K562 (cell line): ENCODE data around the gene MAP7D1. TPM values are rescaled to one million over a fixed set of nuclear protein-coding genes. Genes with fewer than 3 reads are reported as not detected.
A peak's percentile ranks its signal among the peaks of the same experiment; 100 is the strongest.

Source experiments
- ATAC-seq: fragments of 200-7000 bp; cut with Tn5 transposase; 3 replicates; pipeline ENCODE4 v1.9.1; 2020; ENCODE audit warnings: moderate library complexity
- BruUV-seq: library from RNA; stranded (reverse); fragments of 400-500 nt; replicated peaks from 2 replicates; lab custom pipeline; 2021; lab: Mats Ljungman, UMichigan
- CTCF ChIA-PET: fragments of 300-600 bp; formaldehyde crosslinking; extraction: SDS; loops from one replicate; lab custom pipeline; 2021; ENCODE audit warnings: low intra/inter-chr PET ratio; lab: Yijun Ruan, JAX
- POLR2A ChIA-PET: fragments of 300-600, 350-650 bp; sonication (Branson Sonifier 250); formaldehyde crosslinking; extraction: SDS; loops from one replicate; lab custom pipeline; 2021; ENCODE audit warnings: antibody characterized with exemption, inconsistent platforms; lab: Yijun Ruan, JAX
- DNase-seq, 4 experiments: peaks; one replicate each; pipeline versions ENCODE4 v3.0.0 to v3.0.0-alpha.2; 2011 to 2018; ENCODE audit warnings: low spot score in 3 of 4, mixed read lengths in 3 of 4; ENCODE audit errors: extremely low read depth in 1 of 4
- FAIRE-seq: peaks from 2 replicates; lab custom pipeline; 2011; peaks lifted over from hg19 to GRCh38; lab: Jason Lieb, UNC
- H2AFZ ChIP-seq: 2 replicates; pipeline ENCODE4 v1.6.0; 2011; ENCODE audit warnings: low read depth, low read length, control low read depth, inconsistent platforms
- H3K27ac ChIP-seq: fragments of 200-600 bp; 3 replicates; pipeline ENCODE4 v1.8.0; 2011; ENCODE audit warnings: low read depth, mild to moderate bottlenecking, control low read depth, inconsistent platforms, low read length, moderate library complexity, mixed read lengths; ENCODE audit errors: extremely low read depth
- H3K27me3 ChIP-seq, 2 experiments: fragments of 300-600 bp in 1 of 2; 2 replicates in 1 of 2; 3 replicates in 1 of 2; pipeline versions ENCODE4 v1.6.0 to v1.8.0; 2011; ENCODE audit warnings: inconsistent platforms in 2 of 2, low read length in 2 of 2, mild to moderate bottlenecking in 1 of 2, mixed read lengths in 1 of 2, moderate library complexity in 1 of 2; ENCODE audit not compliant: control insufficient read depth in 2 of 2, insufficient read depth in 2 of 2
- H3K36me3 ChIP-seq: fragments of 300-600 bp; 3 replicates; pipeline ENCODE4 v1.8.0; 2011; ENCODE audit warnings: mild to moderate bottlenecking, low read length, inconsistent platforms; ENCODE audit not compliant: control insufficient read depth, insufficient read depth
- H3K4me1 ChIP-seq, 2 experiments: fragments of 200-600 bp in 1 of 2; replicated peaks in 1 of 2; 2 replicates in 1 of 2; 3 replicates in 1 of 2; pipeline versions ENCODE4 v1.5.1 to v1.8.0; 2011; ENCODE audit warnings: inconsistent platforms in 2 of 2, low read length in 2 of 2, mild to moderate bottlenecking in 1 of 2, mixed read lengths in 1 of 2, moderate library complexity in 1 of 2; ENCODE audit not compliant: control insufficient read depth in 2 of 2, insufficient read depth in 2 of 2
- H3K4me2 ChIP-seq: 2 replicates; pipeline ENCODE4 v1.6.1; 2011; ENCODE audit warnings: low read length, control low read depth, inconsistent platforms, mixed read lengths; ENCODE audit not compliant: insufficient read depth
- H3K4me3 ChIP-seq: fragments of 200-600 bp; sonication (generic), shearing (Covaris generic); 2 replicates; pipeline ENCODE4 v1.5.1; 2016; ENCODE audit warnings: control low read depth, inconsistent platforms
- H3K79me2 ChIP-seq: fragments of 200-600 bp; 3 replicates; pipeline ENCODE4 v1.8.0; 2011; ENCODE audit warnings: low read length, inconsistent platforms; ENCODE audit not compliant: control insufficient read depth, insufficient read depth
- H3K9ac ChIP-seq, 2 experiments: 2 replicates each; pipeline versions ENCODE4 v1.6.0 to v1.6.1; 2011; ENCODE audit warnings: low read depth in 2 of 2, low read length in 2 of 2, control low read depth in 1 of 2, inconsistent platforms in 1 of 2, mild to moderate bottlenecking in 1 of 2, mixed read lengths in 1 of 2; ENCODE audit not compliant: insufficient read depth in 1 of 2
- H3K9me1 ChIP-seq: one replicate; pipeline ENCODE4 v1.6.0; 2011; ENCODE audit warnings: inconsistent platforms, mild to moderate bottlenecking, low read length, moderate library complexity; ENCODE audit not compliant: control insufficient read depth, insufficient read depth
- H3K9me3 ChIP-seq: replicated peaks from 2 replicates; pipeline ENCODE4 v1.5.1; 2011; ENCODE audit warnings: low read depth, low read length, inconsistent platforms; ENCODE audit not compliant: control insufficient read depth, insufficient read depth
- H4K20me1 ChIP-seq: replicated peaks from 2 replicates; pipeline ENCODE4 v1.6.1; 2011; ENCODE audit warnings: low read length, inconsistent platforms, mixed read lengths; ENCODE audit not compliant: control insufficient read depth, insufficient read depth
- CEBPG ChIP-seq, 3 experiments: fragments of 200-800 bp in 1 of 3; sonication (Bioruptor generic) in 1 of 3; sonication (generic) in 1 of 3; formaldehyde crosslinking in 1 of 3; IDR thresholded peaks in 2 of 3; conservative IDR thresholded peaks in 1 of 3; 2 replicates each; pipeline versions ENCODE4 v1.6.1 to v1.8.0; 2016 to 2022; ENCODE audit warnings: missing compliant biosample characterization in 2 of 3, missing genetic modification characterization in 2 of 3, mild to moderate bottlenecking in 1 of 3, missing genetic modification reagents in 1 of 3
- CHD1 ChIP-seq: fragments of 200-600 bp; sonication (generic); IDR thresholded peaks from one replicate; pipeline ENCODE4 v1.6.1; 2012; ENCODE audit warnings: mild to moderate bottlenecking, moderate library complexity, low read length, inconsistent platforms
- FOXK2 ChIP-seq, 2 experiments: fragments of 450-650 bp; IDR thresholded peaks in 1 of 2; conservative IDR thresholded peaks in 1 of 2; 2 replicates each; pipeline ENCODE4 v1.6.1; 2016; ENCODE audit warnings: low read depth in 2 of 2, mild to moderate bottlenecking in 1 of 2
- ID3 ChIP-seq, 2 experiments: fragments of 250-450 bp in 1 of 2; fragments of 450-650 bp in 1 of 2; sonication (Bioruptor Pico) in 1 of 2; IDR thresholded peaks; 2 replicates each; pipeline versions ENCODE4 v1.6.1 to v1.8.0; 2016 to 2021; ENCODE audit warnings: mild to moderate bottlenecking in 2 of 2, moderate library complexity in 2 of 2, missing compliant biosample characterization in 1 of 2, missing genetic modification characterization in 1 of 2
- KDM4B ChIP-seq, 2 experiments: fragments of 450-650 bp in 1 of 2; sonication (generic) in 1 of 2; IDR thresholded peaks; 2 replicates each; pipeline ENCODE4 v1.6.1; 2016 to 2017; ENCODE audit warnings: borderline replicate concordance in 2 of 2, antibody characterized with exemption in 1 of 2, low read depth in 1 of 2, mild to moderate bottlenecking in 1 of 2
- MXI1 ChIP-seq: IDR thresholded peaks from 2 replicates; pipeline ENCODE4 v1.6.1; 2011; ENCODE audit warnings: low read depth, mild to moderate bottlenecking, improper control_type of control experiment, low read length
- PTRF ChIP-seq: fragments of 450-650 bp; IDR thresholded peaks from 2 replicates; pipeline ENCODE4 v1.6.1; 2016; ENCODE audit warnings: mild to moderate bottlenecking, missing genetic modification characterization, missing compliant biosample characterization
- RHOXF2B ChIP-seq: fragments of 250-450 bp; sonication (Bioruptor Pico); conservative IDR thresholded peaks from 2 replicates; pipeline ENCODE4 v1.5.1; 2021
- SAP30 ChIP-seq: fragments of 200-600 bp; sonication (generic); IDR thresholded peaks from 2 replicates; pipeline ENCODE4 v1.6.1; 2012; ENCODE audit warnings: borderline replicate concordance, low read depth, mild to moderate bottlenecking, moderate library complexity, low read length, control low read depth, inconsistent platforms; ENCODE audit not compliant: insufficient read depth, poor library complexity, severe bottlenecking
- SIN3A ChIP-seq, 2 experiments: fragments of 150-350 bp in 1 of 2; IDR thresholded peaks; 2 replicates each; pipeline ENCODE4 v1.6.1; 2011 to 2016; ENCODE audit warnings: borderline replicate concordance in 2 of 2, low read depth in 2 of 2, low read length in 2 of 2, mild to moderate bottlenecking in 2 of 2, moderate library complexity in 2 of 2; ENCODE audit not compliant: control insufficient read depth in 1 of 2
- SNRNP70 ChIP-seq: fragments of 200-400 bp; formaldehyde crosslinking; optimal IDR thresholded peaks from 2 replicates; pipeline ENCODE3; 2017; ENCODE audit warnings: low read depth, low read length
- TCF7L2 ChIP-seq: fragments of 150-350 bp; IDR thresholded peaks from 2 replicates; pipeline ENCODE4 v1.6.1; 2016; ENCODE audit warnings: low read depth, mild to moderate bottlenecking, low read length, moderate library complexity
- ZFP91 ChIP-seq: sonication (generic); formaldehyde crosslinking; IDR thresholded peaks from 2 replicates; pipeline ENCODE4 v1.8.0; 2022; ENCODE audit warnings: mild to moderate bottlenecking, missing genetic modification reagents
- ZNF277 ChIP-seq: fragments of 250-450 bp; sonication (Bioruptor Pico); IDR thresholded peaks from 2 replicates; pipeline ENCODE4 v1.8.0; 2022; ENCODE audit warnings: inconsistent platforms, mild to moderate bottlenecking, moderate library complexity, borderline replicate concordance
- ZNF75A ChIP-seq: fragments of 450-650 bp; formaldehyde crosslinking; IDR thresholded peaks from 2 replicates; pipeline ENCODE4 v1.4.0; 2020; ENCODE audit warnings: mild to moderate bottlenecking
- WGBS: fragments of 100-300 bp; shearing (Covaris generic); methylation state at CpG from one replicate; pipeline ENCODE4 v1.1.6; 2016; ENCODE audit warnings: low coverage, mixed read lengths; ENCODE audit not compliant: insufficient coverage; ENCODE audit errors: missing lambda C conversion rate; 5-methylcytosine and 5-hydroxymethylcytosine counted together
- in situ Hi-C: fragments of 300-500 bp; cut with MboI; formaldehyde crosslinking; loops from 4 replicates; pipeline ENCODE4 v1.15.0; 2018; ENCODE audit warnings: inconsistent platforms, mixed read lengths
- intact Hi-C: fragments of 100-400 bp; cut with micrococcal nuclease; formaldehyde crosslinking; loops from 2 replicates; pipeline ENCODE4 v1.14.2; 2022
- polyA plus RNA-seq, 8 experiments: library from polyadenylated mRNA; depleted of rRNA in 4 of 8; stranded (reverse) in 5 of 8; unstranded in 3 of 8; fragments of >200 nt; fragmentation: Nextera tagmentation in 2 of 8; fragmentation: Illumina TruSeq in 1 of 8; extraction: Ambion mirVana in 2 of 8; extraction: Trizol in 1 of 8; gene quantifications; 2 replicates each; pipeline versions ENCODE4 v1.2.1 to v1.2.3, GENCODE V29; 2011 to 2014; ENCODE audit warnings: inconsistent platforms in 1 of 8, missing spikeins in 1 of 8
- total RNA-seq, 7 experiments: library from RNA; depleted of rRNA in 6 of 7; stranded (reverse); fragments of >200 nt in 6 of 7; fragmentation: Illumina TruSeq in 2 of 7; extraction: Trizol in 2 of 7; gene quantifications; 2 replicates each; pipeline versions ENCODE4 v1.2.1 to v1.2.3, GENCODE V29; 2011 to 2021; ENCODE audit warnings: low replicate concordance in 1 of 7

Gene MAP7D1
- total and polyA plus RNA-seq, 9 of the 15 experiments (the other 6 are each of a cell fraction or from before 2014, with no cell fraction given) = 3.6 to 108 (median 34.5) TPM

DNA sequence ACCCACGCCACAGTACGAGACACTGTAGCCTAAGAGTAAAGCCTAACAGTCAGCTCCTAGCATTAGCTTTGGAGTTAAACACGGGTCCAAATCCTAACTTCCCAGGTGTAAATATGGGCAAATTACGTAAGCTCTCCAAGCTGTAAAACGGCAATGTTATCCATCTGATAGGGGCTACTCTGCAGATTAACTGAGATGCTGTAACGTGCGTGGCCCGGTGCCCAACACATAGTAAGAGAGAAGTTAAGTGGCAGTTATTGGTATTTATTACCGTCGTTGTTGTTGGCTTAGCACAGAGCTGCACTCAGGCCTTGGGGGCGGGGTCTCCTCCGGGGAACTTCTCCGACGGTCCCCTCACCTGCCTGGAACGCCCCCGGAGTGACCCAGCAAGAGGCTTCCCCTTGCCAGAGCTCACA lies 7.1 kb upstream of the MAP7D1 start:
- H3K36me3 ChIP-seq = peaks cover 17% of the 10 kb centered on the region
- peak overlapping the region; percentile 98 for H3K4me2 ChIP-seq
- intact Hi-C loops = loop anchor here (1.0 to 2.0 kb wide), 4 partner anchors 39 to 271 kb away; partner anchors contain the start of gene THRAP3
- ChIA-PET POLR2A (interaction anchor here (0.7 to 3.5 kb wide), 21 partner anchors 9 to 337 kb away, joined by 3 to 35 read pairs (median 5); partner anchors contain the start of gene THRAP3), CTCF (interaction anchor here (0.5 to 3.4 kb wide), 10 partner anchors 13 to 272 kb away, joined by 3 to 50 read pairs (median 4); no protein-coding TSS in a partner anchor)
- H3K9me1 ChIP-seq = no peaks in the 10 kb centered on the region
- FAIRE-seq = no peak
- H3K4me3 ChIP-seq = peak overlapping the region; percentile 69
- H3K27me3 ChIP-seq = no peaks in the 10 kb centered on the region
- peak overlapping the region; percentile 90 to 94 for H3K9ac ChIP-seq
- peaks cover 39% of the 10 kb centered on the region for H3K79me2 ChIP-seq
- H2AFZ ChIP-seq = peak overlapping the region; percentile 85
- in situ Hi-C loops = no loop called here
- no peak for DNase-seq
- H4K20me1 ChIP-seq = no peaks in the 10 kb centered on the region
- H3K9me3 ChIP-seq = no peaks in the 10 kb centered on the region
- BruUV-seq = TSS peak; percentile 76
- H3K4me1 ChIP-seq = peaks cover 28 to 34% of the 10 kb centered on the region in 2 experiments
- peak overlapping the region; percentile 87 for H3K27ac ChIP-seq
- no peak for ATAC-seq
- WGBS = under 1% methylated on average over 16 of the region's 16 CpGs
- TF ChIP-seq SAP30 (peak; percentile 94), FOXK2 (conservative IDR thresholded peaks at IDR 0.05 in 1 of 2, IDR thresholded peaks at IDR 0.05 in 1 of 2; ENCODE audit: low read depth in 2 of 2) (peak; percentile 12 to 14; a peak in 2 of 4 replicates), ZFP91 (CRISPR knock-in tag) (no peak), CEBPG (CRISPR knock-in tag; IDR thresholded peaks at IDR 0.05) (0 out of 2 replicates have a peak, but pooled peaks have one; percentile 38), CEBPG (tag; conservative IDR thresholded peaks at IDR 0.05 in 1 of 2, IDR thresholded peaks at IDR 0.05 in 1 of 2) (no peak), ZNF277 (no peak), SIN3A (IDR thresholded peaks at IDR 0.05; ENCODE audit: borderline replicate concordance in 2 of 2, control insufficient read depth in 1 of 2, low read depth in 2 of 2, low read length in 2 of 2) (0 out of 4 replicates have a peak, but pooled peaks of 1 of the 2 experiments have one; percentile 7), PTRF (no peak), MXI1 (no peak), CHD1 (peak; percentile 74), KDM4B (IDR thresholded peaks at IDR 0.05; ENCODE audit: borderline replicate concordance in 2 of 2, low read depth in 1 of 2) (0 out of 4 replicates have a peak, but pooled peaks of 1 of the 2 experiments have one; percentile 1), SNRNP70 (no peak), ID3 (CRISPR knock-in tag; IDR thresholded peaks at IDR 0.05) (no peak), ID3 (tag; IDR thresholded peaks at IDR 0.05) (no peak), TCF7L2 (no peak), ZNF75A (CRISPR knock-in tag) (no peak), RHOXF2B (CRISPR knock-in tag) (no peak)
